Calu3 (cell line): Measurements from ENCODE around the gene TOP2B. TPM values are rescaled to one million over a fixed set of nuclear protein-coding genes. Genes with fewer than 3 reads are reported as not detected.

Source experiments
- BruUV-seq: library from RNA; stranded (reverse); fragments of 400-500 nt; replicated peaks from 2 replicates; lab custom pipeline; 2021; lab: Mats Ljungman, UMichigan
- CTCF ChIA-PET: fragments of 300-600 bp; sonication (Branson Sonifier 250); formaldehyde crosslinking; loops from one replicate; lab custom pipeline; 2022; ENCODE audit warnings: antibody characterized with exemption; lab: Charles Lee
- DNase-seq: peaks from one replicate; pipeline ENCODE4 v3.0.0; 2022
- H3K27ac Mint-ChIP-seq: one replicate; pipeline ENCODE4 v1.8.0; 2022; ENCODE audit warnings: mixed read lengths; ENCODE audit not compliant: unreplicated experiment
- H3K27me3 Mint-ChIP-seq: one replicate; pipeline ENCODE4 v1.8.0; 2022; ENCODE audit warnings: mixed read lengths; ENCODE audit not compliant: unreplicated experiment
- H3K36me3 Mint-ChIP-seq: one replicate; pipeline ENCODE4 v1.8.0; 2022; ENCODE audit warnings: mild to moderate bottlenecking, moderate library complexity, mixed read lengths; ENCODE audit not compliant: insufficient read depth, unreplicated experiment
- H3K4me1 Mint-ChIP-seq: one replicate; pipeline ENCODE4 v1.8.0; 2022; ENCODE audit warnings: mild to moderate bottlenecking, low read depth, mixed read lengths; ENCODE audit not compliant: unreplicated experiment
- H3K4me3 Mint-ChIP-seq: one replicate; pipeline ENCODE4 v1.8.0; 2022; ENCODE audit warnings: mild to moderate bottlenecking, low read depth, moderate library complexity, mixed read lengths; ENCODE audit not compliant: unreplicated experiment
- H3K9me3 Mint-ChIP-seq: one replicate; pipeline ENCODE4 v1.8.0; 2022; ENCODE audit warnings: low read depth, mixed read lengths; ENCODE audit not compliant: unreplicated experiment
- CTCF ChIP-seq: fragments of 200-600 bp; IDR thresholded peaks from one replicate; pipeline ENCODE4 v1.8.0; 2022; ENCODE audit warnings: antibody characterized with exemption; ENCODE audit not compliant: unreplicated experiment
- intact Hi-C: fragments of 100-400 bp; cut with micrococcal nuclease; formaldehyde crosslinking; loops from one replicate; pipeline ENCODE4 v1.10.0; 2022; ENCODE audit not compliant: unreplicated experiment
- total RNA-seq: library from RNA; stranded (reverse); gene quantifications from 2 replicates; pipeline ENCODE4 v1.2.3, GENCODE V29; 2022

The TOP2B gene
- total RNA-seq, 1 experiment from 2014 or later = 117 TPM

- Mint-ChIP-seq H3K9me3 (no peaks in the 10 kb centered on the region), H3K4me1 (no peaks in the 10 kb centered on the region), H3K4me3 (no peak overlapping the region), H3K27ac (no peak overlapping the region), H3K27me3 (no peaks in the 10 kb centered on the region), H3K36me3 (peaks cover 14% of the 10 kb centered on the region)
- CTCF ChIA-PET = no interaction called here
- no peak for TF ChIP-seq CTCF
- DNase-seq = no peak
- BruUV-seq = no TSS peak
- intact Hi-C loops = no loop called here
These were observed 88.6 kb downstream of the TOP2B start for GRCh38 chr3:25576146-25576545.

GRCh38 chr3:25575001-25575400, 89.7 kb downstream of the TOP2B start:
- no peaks in the 10 kb centered on the region for H3K9me3 Mint-ChIP-seq
- CTCF ChIA-PET = no interaction called here
- no peaks in the 10 kb centered on the region for H3K4me1 Mint-ChIP-seq
- intact Hi-C loops = no loop called here
- H3K4me3 Mint-ChIP-seq = no peak overlapping the region
- H3K27me3 Mint-ChIP-seq = no peaks in the 10 kb centered on the region
- peaks cover 20% of the 10 kb centered on the region for H3K36me3 Mint-ChIP-seq
- TF ChIP-seq CTCF = no peak
- DNase-seq = no peak
- BruUV-seq = no TSS peak
- no peak overlapping the region for H3K27ac Mint-ChIP-seq

- DNase-seq = no peak
- Mint-ChIP-seq H3K9me3 (no peaks in the 10 kb centered on the region), H3K27me3 (no peaks in the 10 kb centered on the region), H3K27ac (no peak overlapping the region), H3K4me1 (no peaks in the 10 kb centered on the region), H3K4me3 (no peak overlapping the region), H3K36me3 (peaks cover 25% of the 10 kb centered on the region)
- CTCF ChIA-PET = no interaction called here
- no peak for TF ChIP-seq CTCF
- BruUV-seq = no TSS peak
- intact Hi-C loops = no loop called here
These were observed 90.4 kb downstream of the TOP2B start for GRCh38 chr3:25574172-25574765.

GRCh38 chr3:25573386-25574171, 91.1 kb downstream of the TOP2B start:
- H3K9me3 Mint-ChIP-seq = no peaks in the 10 kb centered on the region
- H3K27me3 Mint-ChIP-seq = no peaks in the 10 kb centered on the region
- no TSS peak for BruUV-seq
- H3K36me3 Mint-ChIP-seq = peaks cover 25% of the 10 kb centered on the region
- intact Hi-C loops = no loop called here
- CTCF ChIA-PET = no interaction called here
- no peak for TF ChIP-seq CTCF
- H3K27ac Mint-ChIP-seq = no peak overlapping the region
- DNase-seq = no peak
- H3K4me3 Mint-ChIP-seq = no peak overlapping the region
- no peaks in the 10 kb centered on the region for H3K4me1 Mint-ChIP-seq
